Gastroesophageal sphincter (tissue), 3 donors: Measurements from ENCODE around the gene NKX6-1.

ENCODE experiments used
- POLR2A ChIP-seq, 2 donors: fragments of 450-650 bp; IDR thresholded peaks; one replicate each; pipeline ENCODE4 v1.6.1; 2017; ENCODE audit warnings: antibody characterized with exemption in 2 of 2, mild to moderate bottlenecking in 2 of 2, moderate library complexity in 1 of 2
- TF ChIP-seq, protein P1 (sequence below), 4 experiments: fragments of 200-600 bp in 2 of 4; fragments of 450-650 bp in 2 of 4; sonication (generic) in 1 of 4; IDR thresholded peaks; one replicate each; pipeline ENCODE4 v1.5.1; 2017 to 2019; ENCODE audit warnings: antibody characterized with exemption in 4 of 4, mild to moderate bottlenecking in 2 of 4, moderate library complexity in 2 of 4

DNA sequence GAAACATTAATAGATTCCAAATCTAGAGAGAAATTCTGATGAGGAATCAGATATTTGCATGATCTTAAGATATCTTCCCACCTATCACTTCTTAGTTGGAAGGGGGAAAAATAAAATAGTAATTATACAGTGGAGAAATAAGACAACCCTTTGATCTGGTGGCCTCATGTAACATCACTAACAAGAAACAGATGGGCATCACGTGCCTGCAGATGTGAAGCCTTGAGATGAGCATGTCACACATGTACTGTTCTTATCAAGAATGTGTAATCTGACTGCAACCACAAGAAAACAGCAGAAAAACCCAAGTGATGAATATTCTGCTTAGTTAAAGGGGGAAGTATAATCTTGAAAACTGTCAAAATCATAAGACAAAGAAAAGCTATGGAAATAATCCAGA is 31.4 kb upstream of the NKX6-1 start:
- TF ChIP-seq, protein P1, sequence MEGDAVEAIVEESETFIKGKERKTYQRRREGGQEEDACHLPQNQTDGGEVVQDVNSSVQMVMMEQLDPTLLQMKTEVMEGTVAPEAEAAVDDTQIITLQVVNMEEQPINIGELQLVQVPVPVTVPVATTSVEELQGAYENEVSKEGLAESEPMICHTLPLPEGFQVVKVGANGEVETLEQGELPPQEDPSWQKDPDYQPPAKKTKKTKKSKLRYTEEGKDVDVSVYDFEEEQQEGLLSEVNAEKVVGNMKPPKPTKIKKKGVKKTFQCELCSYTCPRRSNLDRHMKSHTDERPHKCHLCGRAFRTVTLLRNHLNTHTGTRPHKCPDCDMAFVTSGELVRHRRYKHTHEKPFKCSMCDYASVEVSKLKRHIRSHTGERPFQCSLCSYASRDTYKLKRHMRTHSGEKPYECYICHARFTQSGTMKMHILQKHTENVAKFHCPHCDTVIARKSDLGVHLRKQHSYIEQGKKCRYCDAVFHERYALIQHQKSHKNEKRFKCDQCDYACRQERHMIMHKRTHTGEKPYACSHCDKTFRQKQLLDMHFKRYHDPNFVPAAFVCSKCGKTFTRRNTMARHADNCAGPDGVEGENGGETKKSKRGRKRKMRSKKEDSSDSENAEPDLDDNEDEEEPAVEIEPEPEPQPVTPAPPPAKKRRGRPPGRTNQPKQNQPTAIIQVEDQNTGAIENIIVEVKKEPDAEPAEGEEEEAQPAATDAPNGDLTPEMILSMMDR (IDR thresholded peaks at IDR 0.05), result no peak
- TF ChIP-seq POLR2A (IDR thresholded peaks at IDR 0.05), result no peak
